Transverse colon (tissue), 4 donors: ENCODE results near the gene EYS.

Experiments used
- POLR2A ChIP-seq: fragments of 450-650 bp; IDR thresholded peaks from one replicate; pipeline ENCODE4 v1.6.1; 2016; ENCODE audit warnings: antibody characterized with exemption, mild to moderate bottlenecking, moderate library complexity
- POLR2AphosphoS5 ChIP-seq, 3 donors: sonication (generic); formaldehyde crosslinking; IDR thresholded peaks; one replicate each; pipeline ENCODE4 v1.6.1; 2016; ENCODE audit warnings: antibody characterized with exemption in 3 of 3
- TF ChIP-seq, protein P1 (sequence below), 5 experiments: fragments of 200-600 bp in 3 of 5; fragments of 450-650 bp in 2 of 5; sonication (generic) in 3 of 5; IDR thresholded peaks; 1 replicate in 2 of 5; 2 replicates in 3 of 5; pipeline ENCODE4 v1.5.1; 2016 to 2017; ENCODE audit warnings: antibody characterized with exemption in 5 of 5, inconsistent platforms in 3 of 5, mild to moderate bottlenecking in 2 of 5, moderate library complexity in 1 of 5

DNA sequence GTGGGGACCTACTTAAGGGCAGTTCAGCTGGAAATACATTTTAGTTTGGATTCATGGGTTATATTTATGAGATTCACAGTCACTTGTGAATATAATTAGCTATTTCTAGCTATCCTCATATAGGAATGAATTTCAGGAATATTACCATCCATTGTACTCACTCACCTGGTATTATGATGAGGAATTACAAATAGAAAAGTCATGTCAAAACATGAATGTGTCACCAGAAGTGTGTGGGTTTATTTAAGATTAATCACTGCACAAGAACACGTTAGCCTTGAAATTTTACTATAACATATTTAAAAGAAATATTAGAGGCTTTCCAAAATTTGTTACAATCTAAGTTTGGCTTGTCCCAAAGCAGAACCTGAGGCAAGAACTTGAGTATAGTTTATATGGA, 1560.9 kb downstream of the EYS start:
- TF ChIP-seq POLR2AphosphoS5 (IDR thresholded peaks at IDR 0.05), result no peak
- TF ChIP-seq, protein P1, sequence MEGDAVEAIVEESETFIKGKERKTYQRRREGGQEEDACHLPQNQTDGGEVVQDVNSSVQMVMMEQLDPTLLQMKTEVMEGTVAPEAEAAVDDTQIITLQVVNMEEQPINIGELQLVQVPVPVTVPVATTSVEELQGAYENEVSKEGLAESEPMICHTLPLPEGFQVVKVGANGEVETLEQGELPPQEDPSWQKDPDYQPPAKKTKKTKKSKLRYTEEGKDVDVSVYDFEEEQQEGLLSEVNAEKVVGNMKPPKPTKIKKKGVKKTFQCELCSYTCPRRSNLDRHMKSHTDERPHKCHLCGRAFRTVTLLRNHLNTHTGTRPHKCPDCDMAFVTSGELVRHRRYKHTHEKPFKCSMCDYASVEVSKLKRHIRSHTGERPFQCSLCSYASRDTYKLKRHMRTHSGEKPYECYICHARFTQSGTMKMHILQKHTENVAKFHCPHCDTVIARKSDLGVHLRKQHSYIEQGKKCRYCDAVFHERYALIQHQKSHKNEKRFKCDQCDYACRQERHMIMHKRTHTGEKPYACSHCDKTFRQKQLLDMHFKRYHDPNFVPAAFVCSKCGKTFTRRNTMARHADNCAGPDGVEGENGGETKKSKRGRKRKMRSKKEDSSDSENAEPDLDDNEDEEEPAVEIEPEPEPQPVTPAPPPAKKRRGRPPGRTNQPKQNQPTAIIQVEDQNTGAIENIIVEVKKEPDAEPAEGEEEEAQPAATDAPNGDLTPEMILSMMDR (IDR thresholded peaks at IDR 0.05), result no peak
- TF ChIP-seq POLR2A, result no peak
